ENCODE data around the gene LTO1. TPM values are rescaled to one million over a fixed set of nuclear protein-coding genes. Genes with fewer than 3 reads are reported as not detected.

The LTO1 gene
- total and polyA plus RNA-seq, 2 of the 13 experiments (the other 11 are each of a cell fraction or from before 2014, with no cell fraction given) = 11.8 to 15.0 TPM

DNA sequence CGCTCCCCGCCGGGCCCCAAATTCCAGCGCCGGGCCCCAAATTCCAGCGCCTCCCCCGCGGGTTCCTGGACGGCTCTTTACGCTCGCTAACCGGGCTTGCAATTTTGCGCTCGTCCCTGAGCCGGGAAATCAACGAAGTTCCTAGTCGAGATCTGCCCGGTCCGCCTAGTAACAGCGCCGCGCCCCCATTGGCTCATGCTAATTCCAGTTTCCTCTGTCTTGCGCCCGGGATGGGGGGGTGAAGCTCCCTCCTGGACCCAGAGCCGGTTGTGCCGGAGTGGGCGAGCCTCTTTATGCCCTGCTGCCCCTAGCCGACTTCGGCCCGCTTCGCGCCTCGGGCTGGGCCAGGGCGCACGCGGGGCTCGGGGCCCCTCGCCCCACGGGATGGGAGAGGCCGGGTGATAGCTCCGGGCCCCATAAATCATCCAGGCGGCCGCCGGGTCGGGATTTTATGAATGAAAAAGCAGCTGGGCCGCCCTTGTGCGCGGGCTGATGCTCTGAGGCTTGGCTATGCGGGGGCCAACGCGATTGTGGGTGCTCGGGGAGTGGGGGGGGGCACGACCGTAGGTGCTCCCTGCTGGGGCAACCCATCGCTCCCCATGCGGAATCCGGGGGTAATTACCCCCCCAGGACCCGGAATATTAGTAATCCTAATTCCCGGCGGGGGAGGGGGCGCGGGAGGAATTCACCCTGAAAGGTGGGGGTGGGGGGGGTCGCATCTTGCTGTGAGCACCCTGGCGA lies 36.0 kb downstream of the LTO1 start (continued):
- TF ChIP-seq, protein P1, sequence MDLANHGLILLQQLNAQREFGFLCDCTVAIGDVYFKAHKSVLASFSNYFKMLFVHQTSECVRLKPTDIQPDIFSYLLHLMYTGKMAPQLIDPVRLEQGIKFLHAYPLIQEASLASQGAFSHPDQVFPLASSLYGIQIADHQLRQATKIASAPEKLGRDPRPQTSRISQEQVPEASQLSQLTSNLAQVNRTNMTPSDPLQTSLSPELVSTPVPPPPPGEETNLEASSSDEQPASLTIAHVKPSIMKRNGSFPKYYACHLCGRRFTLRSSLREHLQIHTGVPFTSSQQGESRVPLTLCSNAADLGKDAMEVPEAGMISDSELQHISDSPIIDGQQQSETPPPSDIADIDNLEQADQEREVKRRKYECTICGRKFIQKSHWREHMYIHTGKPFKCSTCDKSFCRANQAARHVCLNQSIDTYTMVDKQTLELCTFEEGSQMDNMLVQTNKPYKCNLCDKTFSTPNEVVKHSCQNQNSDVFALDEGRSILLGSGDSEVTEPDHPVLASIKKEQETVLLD (CRISPR knock-in tag; IDR thresholded peaks at IDR 0.05; ENCODE audit: low read depth) = no peak
- TF ChIP-seq ZZZ3 (CRISPR knock-in tag; IDR thresholded peaks at IDR 0.05; ENCODE audit: borderline replicate concordance) = no peak
- peak; percentile 77; the same call in 1 of the 2 replicates for TF ChIP-seq FOXC1 (CRISPR knock-in tag; IDR thresholded peaks at IDR 0.05; ENCODE audit: borderline replicate concordance)
- TF ChIP-seq GZF1 (CRISPR knock-in tag; IDR thresholded peaks at IDR 0.05) = no peak
- TF ChIP-seq, protein P2, sequence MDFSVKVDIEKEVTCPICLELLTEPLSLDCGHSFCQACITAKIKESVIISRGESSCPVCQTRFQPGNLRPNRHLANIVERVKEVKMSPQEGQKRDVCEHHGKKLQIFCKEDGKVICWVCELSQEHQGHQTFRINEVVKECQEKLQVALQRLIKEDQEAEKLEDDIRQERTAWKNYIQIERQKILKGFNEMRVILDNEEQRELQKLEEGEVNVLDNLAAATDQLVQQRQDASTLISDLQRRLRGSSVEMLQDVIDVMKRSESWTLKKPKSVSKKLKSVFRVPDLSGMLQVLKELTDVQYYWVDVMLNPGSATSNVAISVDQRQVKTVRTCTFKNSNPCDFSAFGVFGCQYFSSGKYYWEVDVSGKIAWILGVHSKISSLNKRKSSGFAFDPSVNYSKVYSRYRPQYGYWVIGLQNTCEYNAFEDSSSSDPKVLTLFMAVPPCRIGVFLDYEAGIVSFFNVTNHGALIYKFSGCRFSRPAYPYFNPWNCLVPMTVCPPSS (IDR thresholded peaks at IDR 0.05) = no peak
- TF ChIP-seq ZNF570 (CRISPR knock-in tag; IDR thresholded peaks at IDR 0.05; ENCODE audit: borderline replicate concordance) = no peak
- TF ChIP-seq, protein P3, sequence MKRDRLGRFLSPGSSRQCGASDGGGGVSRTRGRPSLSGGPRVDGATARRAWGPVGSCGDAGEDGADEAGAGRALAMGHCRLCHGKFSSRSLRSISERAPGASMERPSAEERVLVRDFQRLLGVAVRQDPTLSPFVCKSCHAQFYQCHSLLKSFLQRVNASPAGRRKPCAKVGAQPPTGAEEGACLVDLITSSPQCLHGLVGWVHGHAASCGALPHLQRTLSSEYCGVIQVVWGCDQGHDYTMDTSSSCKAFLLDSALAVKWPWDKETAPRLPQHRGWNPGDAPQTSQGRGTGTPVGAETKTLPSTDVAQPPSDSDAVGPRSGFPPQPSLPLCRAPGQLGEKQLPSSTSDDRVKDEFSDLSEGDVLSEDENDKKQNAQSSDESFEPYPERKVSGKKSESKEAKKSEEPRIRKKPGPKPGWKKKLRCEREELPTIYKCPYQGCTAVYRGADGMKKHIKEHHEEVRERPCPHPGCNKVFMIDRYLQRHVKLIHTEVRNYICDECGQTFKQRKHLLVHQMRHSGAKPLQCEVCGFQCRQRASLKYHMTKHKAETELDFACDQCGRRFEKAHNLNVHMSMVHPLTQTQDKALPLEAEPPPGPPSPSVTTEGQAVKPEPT (CRISPR knock-in tag; IDR thresholded peaks at IDR 0.05; ENCODE audit: low read depth) = 0 out of 2 replicates have a peak, but pooled peaks have one; percentile 32
- TF ChIP-seq, protein P4, sequence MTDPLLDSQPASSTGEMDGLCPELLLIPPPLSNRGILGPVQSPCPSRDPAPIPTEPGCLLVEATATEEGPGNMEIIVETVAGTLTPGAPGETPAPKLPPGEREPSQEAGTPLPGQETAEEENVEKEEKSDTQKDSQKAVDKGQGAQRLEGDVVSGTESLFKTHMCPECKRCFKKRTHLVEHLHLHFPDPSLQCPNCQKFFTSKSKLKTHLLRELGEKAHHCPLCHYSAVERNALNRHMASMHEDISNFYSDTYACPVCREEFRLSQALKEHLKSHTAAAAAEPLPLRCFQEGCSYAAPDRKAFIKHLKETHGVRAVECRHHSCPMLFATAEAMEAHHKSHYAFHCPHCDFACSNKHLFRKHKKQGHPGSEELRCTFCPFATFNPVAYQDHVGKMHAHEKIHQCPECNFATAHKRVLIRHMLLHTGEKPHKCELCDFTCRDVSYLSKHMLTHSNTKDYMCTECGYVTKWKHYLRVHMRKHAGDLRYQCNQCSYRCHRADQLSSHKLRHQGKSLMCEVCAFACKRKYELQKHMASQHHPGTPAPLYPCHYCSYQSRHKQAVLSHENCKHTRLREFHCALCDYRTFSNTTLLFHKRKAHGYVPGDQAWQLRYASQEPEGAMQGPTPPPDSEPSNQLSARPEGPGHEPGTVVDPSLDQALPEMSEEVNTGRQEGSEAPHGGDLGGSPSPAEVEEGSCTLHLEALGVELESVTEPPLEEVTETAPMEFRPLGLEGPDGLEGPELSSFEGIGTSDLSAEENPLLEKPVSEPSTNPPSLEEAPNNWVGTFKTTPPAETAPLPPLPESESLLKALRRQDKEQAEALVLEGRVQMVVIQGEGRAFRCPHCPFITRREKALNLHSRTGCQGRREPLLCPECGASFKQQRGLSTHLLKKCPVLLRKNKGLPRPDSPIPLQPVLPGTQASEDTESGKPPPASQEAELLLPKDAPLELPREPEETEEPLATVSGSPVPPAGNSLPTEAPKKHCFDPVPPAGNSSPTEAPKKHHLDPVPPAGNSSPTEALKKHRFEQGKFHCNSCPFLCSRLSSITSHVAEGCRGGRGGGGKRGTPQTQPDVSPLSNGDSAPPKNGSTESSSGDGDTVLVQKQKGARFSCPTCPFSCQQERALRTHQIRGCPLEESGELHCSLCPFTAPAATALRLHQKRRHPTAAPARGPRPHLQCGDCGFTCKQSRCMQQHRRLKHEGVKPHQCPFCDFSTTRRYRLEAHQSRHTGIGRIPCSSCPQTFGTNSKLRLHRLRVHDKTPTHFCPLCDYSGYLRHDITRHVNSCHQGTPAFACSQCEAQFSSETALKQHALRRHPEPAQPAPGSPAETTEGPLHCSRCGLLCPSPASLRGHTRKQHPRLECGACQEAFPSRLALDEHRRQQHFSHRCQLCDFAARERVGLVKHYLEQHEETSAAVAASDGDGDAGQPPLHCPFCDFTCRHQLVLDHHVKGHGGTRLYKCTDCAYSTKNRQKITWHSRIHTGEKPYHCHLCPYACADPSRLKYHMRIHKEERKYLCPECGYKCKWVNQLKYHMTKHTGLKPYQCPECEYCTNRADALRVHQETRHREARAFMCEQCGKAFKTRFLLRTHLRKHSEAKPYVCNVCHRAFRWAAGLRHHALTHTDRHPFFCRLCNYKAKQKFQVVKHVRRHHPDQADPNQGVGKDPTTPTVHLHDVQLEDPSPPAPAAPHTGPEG (CRISPR knock-in tag; IDR thresholded peaks at IDR 0.05) = no peak
- TF ChIP-seq ZNF430 (CRISPR knock-in tag; IDR thresholded peaks at IDR 0.05) = no peak
- TF ChIP-seq, protein P5, sequence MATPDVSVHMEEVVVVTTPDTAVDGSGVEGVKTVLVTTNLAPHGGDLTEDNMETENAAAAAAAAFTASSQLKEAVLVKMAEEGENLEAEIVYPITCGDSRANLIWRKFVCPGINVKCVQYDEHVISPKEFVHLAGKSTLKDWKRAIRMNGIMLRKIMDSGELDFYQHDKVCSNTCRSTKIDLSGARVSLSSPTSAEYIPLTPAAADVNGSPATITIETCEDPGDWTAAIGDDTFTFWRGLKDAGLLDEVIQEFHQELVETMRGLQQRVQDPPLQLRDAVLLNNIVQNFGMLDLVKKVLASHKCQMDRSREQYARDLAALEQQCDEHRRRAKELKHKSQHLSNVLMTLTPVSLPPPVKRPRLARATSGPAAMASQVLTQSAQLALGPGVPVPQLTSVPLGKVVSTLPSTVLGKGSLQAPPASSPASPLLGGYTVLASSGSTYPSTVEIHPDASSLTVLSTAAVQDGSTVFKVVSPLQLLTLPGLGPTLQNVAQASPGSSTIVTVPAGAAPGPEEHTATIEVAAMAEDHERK (CRISPR knock-in tag; IDR thresholded peaks at IDR 0.05; ENCODE audit: low read depth) = no peak
- peak; percentile 66; the same call in 1 of the 2 replicates for TF ChIP-seq KDM5B (CRISPR knock-in tag; IDR thresholded peaks at IDR 0.05; ENCODE audit: borderline replicate concordance)
- TF ChIP-seq SCMH1 (CRISPR knock-in tag; IDR thresholded peaks at IDR 0.05; ENCODE audit: borderline replicate concordance) = no peak
- TF ChIP-seq, protein P6, sequence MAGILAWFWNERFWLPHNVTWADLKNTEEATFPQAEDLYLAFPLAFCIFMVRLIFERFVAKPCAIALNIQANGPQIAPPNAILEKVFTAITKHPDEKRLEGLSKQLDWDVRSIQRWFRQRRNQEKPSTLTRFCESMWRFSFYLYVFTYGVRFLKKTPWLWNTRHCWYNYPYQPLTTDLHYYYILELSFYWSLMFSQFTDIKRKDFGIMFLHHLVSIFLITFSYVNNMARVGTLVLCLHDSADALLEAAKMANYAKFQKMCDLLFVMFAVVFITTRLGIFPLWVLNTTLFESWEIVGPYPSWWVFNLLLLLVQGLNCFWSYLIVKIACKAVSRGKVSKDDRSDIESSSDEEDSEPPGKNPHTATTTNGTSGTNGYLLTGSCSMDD (CRISPR knock-in tag; IDR thresholded peaks at IDR 0.05) = no peak
- TF ChIP-seq ZSCAN22 (CRISPR knock-in tag; IDR thresholded peaks at IDR 0.05) = no peak
- TF ChIP-seq ZNF121 (CRISPR knock-in tag; IDR thresholded peaks at IDR 0.05) = no peak

Data from HepG2 (cell line).